ENCODE results near the gene WDR64. TPM values are rescaled to one million over a fixed set of nuclear protein-coding genes. Genes with fewer than 3 reads are reported as not detected.

WDR64 gene
- total and polyA plus RNA-seq, 2 experiments from 2014 or later = 0.07 TPM; not detected in 1

DNA sequence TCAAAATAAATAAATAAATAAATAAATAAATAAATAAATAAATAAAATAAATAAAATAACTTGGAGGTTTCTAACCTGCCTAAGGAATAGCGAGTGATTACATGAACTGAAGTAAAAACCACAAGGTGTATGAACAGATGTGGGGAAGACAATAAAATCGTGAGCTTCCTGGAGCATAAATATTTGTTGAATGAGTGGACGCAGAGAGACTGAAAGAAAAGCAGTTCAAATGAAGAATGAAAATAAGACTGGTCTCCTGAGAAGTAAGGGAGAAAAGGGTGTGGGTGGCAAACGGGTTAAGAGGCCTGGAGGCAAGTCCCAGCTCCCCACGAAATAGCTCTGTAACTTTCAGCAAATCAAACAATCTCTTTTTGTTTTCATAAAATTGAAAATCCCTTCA is 45.5 kb upstream of the WDR64 start:
- Histone ChIP-seq H3K4me2 (no peak overlapping the region), H3K27ac (no peak overlapping the region)
- whole genome bisulfite sequencing (ENCODE audit: low lambda C conversion rate, missing lambda C conversion rate) = 72% methylated on average over 5 of the region's 5 CpGs

DNA sequence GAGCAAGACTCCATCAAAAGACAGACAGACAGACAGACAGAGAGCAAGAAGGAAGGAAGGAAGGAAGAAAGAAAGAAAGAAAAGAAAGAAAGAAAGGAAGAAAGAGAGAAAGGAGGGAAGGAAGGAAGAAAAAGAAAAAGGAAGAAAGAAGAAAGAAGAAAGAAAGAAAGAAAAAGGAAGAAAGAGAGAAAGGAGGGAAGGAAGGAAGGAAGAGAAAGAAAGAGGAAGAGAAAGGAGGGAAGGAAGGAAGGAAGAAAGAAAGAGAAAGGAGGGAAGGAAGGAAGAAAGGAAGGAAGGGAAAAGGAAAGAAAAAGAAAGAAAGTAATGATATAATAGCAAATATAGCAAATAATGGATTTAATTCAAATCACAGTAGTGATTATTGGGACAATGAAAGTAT is 44.6 kb upstream of the WDR64 start:
- H2AFZ ChIP-seq = no peak overlapping the region
- TF ChIP-seq EZH2 (IDR thresholded peaks at IDR 0.05; ENCODE audit: borderline replicate concordance) = no peak
- TF ChIP-seq, protein P1, sequence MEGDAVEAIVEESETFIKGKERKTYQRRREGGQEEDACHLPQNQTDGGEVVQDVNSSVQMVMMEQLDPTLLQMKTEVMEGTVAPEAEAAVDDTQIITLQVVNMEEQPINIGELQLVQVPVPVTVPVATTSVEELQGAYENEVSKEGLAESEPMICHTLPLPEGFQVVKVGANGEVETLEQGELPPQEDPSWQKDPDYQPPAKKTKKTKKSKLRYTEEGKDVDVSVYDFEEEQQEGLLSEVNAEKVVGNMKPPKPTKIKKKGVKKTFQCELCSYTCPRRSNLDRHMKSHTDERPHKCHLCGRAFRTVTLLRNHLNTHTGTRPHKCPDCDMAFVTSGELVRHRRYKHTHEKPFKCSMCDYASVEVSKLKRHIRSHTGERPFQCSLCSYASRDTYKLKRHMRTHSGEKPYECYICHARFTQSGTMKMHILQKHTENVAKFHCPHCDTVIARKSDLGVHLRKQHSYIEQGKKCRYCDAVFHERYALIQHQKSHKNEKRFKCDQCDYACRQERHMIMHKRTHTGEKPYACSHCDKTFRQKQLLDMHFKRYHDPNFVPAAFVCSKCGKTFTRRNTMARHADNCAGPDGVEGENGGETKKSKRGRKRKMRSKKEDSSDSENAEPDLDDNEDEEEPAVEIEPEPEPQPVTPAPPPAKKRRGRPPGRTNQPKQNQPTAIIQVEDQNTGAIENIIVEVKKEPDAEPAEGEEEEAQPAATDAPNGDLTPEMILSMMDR (IDR thresholded peaks at IDR 0.05; ENCODE audit: poor library complexity) = no peak
- no peaks in the 10 kb centered on the region for H3K79me2 ChIP-seq
- no peak for DNase-seq (ENCODE audit: low spot score)
- H3K4me3 ChIP-seq = no peak overlapping the region
- no peaks in the 10 kb centered on the region for H4K20me1 ChIP-seq (ENCODE audit: insufficient read depth, poor library complexity, severe bottlenecking)
- no peaks in the 10 kb centered on the region for H3K9me2 ChIP-seq (replicated peaks; ENCODE audit: insufficient read depth)
- H3K36me3 ChIP-seq (replicated peaks; ENCODE audit: insufficient read depth, low read depth) = no peaks in the 10 kb centered on the region
- H3K27ac ChIP-seq = no peak overlapping the region
- no peaks in the 10 kb centered on the region for H3K9me3 ChIP-seq (ENCODE audit: low read depth)
- peaks cover 17% of the 10 kb centered on the region for H3K4me1 ChIP-seq (ENCODE audit: insufficient read depth)
- H3K27me3 ChIP-seq = no peaks in the 10 kb centered on the region
- no peak overlapping the region for H3K4me2 ChIP-seq

More for the DNA sequence above, 45.5 kb upstream of the WDR64 start:
- Histone ChIP-seq H4K20me1 (ENCODE audit: insufficient read depth, poor library complexity, severe bottlenecking) (no peaks in the 10 kb centered on the region), H2AFZ (no peak overlapping the region), H3K79me2 (no peaks in the 10 kb centered on the region), H3K4me3 (no peak overlapping the region), H3K4me1 (ENCODE audit: insufficient read depth) (peaks cover 13% of the 10 kb centered on the region), H3K27me3 (no peaks in the 10 kb centered on the region), H3K36me3 (replicated peaks; ENCODE audit: insufficient read depth, low read depth) (no peaks in the 10 kb centered on the region), H3K9me2 (replicated peaks; ENCODE audit: insufficient read depth) (no peaks in the 10 kb centered on the region), H3K9me3 (ENCODE audit: low read depth) (no peaks in the 10 kb centered on the region)
- TF ChIP-seq, protein P1 (IDR thresholded peaks at IDR 0.05; ENCODE audit: poor library complexity) = no peak
- no peak for TF ChIP-seq EZH2phosphoT487 (IDR thresholded peaks at IDR 0.05; ENCODE audit: low read depth, severe bottlenecking, unreplicated experiment)
- TF ChIP-seq EZH2 (IDR thresholded peaks at IDR 0.05; ENCODE audit: borderline replicate concordance) = no peak
- no peak for DNase-seq (ENCODE audit: low spot score)

DNA sequence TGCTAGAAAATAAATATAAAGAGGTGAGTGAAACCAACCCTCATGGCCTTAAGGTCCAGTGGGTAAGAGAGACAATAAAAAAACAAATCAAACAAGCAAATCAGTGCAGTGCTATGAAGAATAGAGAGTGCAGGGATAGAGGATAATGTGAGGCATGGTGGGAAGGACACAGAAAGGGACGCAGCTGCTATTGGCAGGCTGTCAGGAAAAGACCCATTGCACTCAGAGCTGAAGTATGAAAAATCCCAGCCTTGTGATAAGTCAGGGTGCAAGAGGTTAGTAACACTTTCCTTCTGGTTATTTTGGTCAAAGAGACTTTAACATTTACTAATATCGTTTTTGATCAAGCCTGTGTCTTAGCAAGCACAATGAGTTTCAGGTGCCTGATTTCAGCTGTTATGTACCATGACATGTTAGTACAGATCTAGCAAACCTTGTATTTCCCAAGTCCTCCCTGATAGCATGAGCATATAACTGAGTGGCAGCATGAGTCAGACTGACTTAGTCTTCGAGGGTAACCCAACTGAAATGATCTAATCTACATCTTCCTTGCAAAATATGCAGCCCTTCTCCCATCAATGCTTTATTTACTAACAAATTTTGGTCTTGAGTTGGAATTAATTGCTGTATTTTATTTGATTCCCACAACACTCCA is 43.6 kb upstream of the WDR64 start:
- Histone ChIP-seq H2AFZ (no peak overlapping the region), H3K27me3 (no peaks in the 10 kb centered on the region), H3K36me3 (replicated peaks; ENCODE audit: insufficient read depth, low read depth) (no peaks in the 10 kb centered on the region), H3K4me3 (no peak overlapping the region), H4K20me1 (ENCODE audit: insufficient read depth, poor library complexity, severe bottlenecking) (no peaks in the 10 kb centered on the region), H3K79me2 (no peaks in the 10 kb centered on the region), H3K4me1 (ENCODE audit: insufficient read depth) (peaks cover 17% of the 10 kb centered on the region), H3K9me3 (ENCODE audit: low read depth) (no peaks in the 10 kb centered on the region), H3K9me2 (replicated peaks; ENCODE audit: insufficient read depth) (no peaks in the 10 kb centered on the region), H3K4me2 (no peak overlapping the region), H3K27ac (no peak overlapping the region)
- TF ChIP-seq EZH2 (IDR thresholded peaks at IDR 0.05; ENCODE audit: borderline replicate concordance) (no peak), EZH2phosphoT487 (IDR thresholded peaks at IDR 0.05; ENCODE audit: low read depth, severe bottlenecking, unreplicated experiment) (no peak)
- TF ChIP-seq, protein P1 (IDR thresholded peaks at IDR 0.05; ENCODE audit: poor library complexity) = no peak
- 71% methylated on average over 3 of the region's 3 CpGs for WGBS (ENCODE audit: low lambda C conversion rate, missing lambda C conversion rate)
- DNase-seq (ENCODE audit: low spot score) = no peak

Data from hepatocyte (in vitro differentiated cells).